ENCODE measurements around the gene PRSS23. TPM values are rescaled to one million over a fixed set of nuclear protein-coding genes. Genes with fewer than 3 reads are reported as not detected.
"Not testable (repeated sequence)": the region's sequence is repeated elsewhere in the genome, so short reads cannot be mapped to it uniquely, and the experiment has no call there.

The PRSS23 gene
- total RNA-seq, 1 donor from 2014 or later: 66.5 TPM

DNA sequence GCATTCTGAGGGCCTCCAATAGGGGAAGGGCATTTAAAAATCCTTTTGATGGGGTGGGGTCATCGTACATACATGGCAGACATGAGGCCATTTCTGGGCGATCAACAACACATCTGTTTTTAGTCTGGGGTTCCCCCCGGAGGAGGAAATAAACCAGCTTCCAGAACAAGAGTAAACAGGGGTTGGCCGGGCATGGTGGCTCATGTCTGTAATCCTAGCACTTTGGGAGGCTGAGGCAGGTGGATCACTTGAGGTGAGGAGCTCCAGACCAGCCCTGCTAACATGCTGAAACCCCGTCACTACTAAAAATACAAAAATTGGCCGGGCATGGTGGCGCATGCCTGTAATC, 12.0 kb downstream of the PRSS23 start:
- DNase-seq (ENCODE audit: low spot score): no peak

DNA sequence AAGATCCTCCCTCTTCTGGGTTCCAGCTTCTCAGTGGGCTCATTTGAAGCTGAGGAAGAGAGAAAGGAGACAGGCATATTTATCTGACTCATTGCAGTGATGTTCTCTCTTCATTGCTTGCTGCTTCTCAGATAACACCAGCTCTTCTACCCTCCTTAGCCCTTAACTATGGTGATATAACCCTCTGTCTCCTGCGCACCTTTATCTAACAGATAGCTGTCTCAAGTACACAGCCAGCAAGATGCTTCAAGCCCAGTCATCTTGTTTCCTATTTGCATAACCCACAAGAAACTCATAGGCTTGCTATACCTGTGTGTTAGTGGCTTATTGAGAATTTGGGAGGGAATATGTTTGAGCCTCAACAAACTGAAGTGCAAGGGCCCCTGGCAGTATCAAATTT, 12.6 kb downstream of the PRSS23 start:
- no peak for DNase-seq (ENCODE audit: low spot score)

GRCh38 chr11:86814775-86815174, 14.4 kb downstream of the PRSS23 start:
- no peak for DNase-seq (ENCODE audit: low spot score)

DNA sequence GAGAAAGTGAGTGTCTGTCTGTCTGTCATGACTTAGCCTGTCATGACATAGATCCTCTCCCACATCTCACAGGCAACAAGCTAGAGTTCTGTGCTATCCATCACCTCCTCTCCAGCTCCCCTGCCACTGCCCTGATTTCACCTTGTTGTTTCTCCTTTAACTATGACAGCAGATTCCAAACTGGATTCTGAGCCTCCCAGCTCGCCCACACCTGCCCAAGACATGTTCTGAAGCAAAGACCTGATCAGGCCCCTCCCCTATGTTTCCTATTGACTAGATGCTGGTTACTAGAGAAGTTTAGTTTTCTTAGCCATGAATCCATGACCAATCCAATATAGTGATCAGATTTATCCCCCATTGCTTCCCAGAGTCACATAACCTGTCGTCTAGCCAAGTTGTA, 15.4 kb downstream of the PRSS23 start:
- no peak for DNase-seq (ENCODE audit: low spot score)

GRCh38 chr11:86816251-86816726, 15.9 kb downstream of the PRSS23 start:
- DNase-seq (ENCODE audit: low spot score): no peak

- DNase-seq (ENCODE audit: low spot score): no peak
Observed at GRCh38 chr11:86818462-86819192, 18.3 kb downstream of the PRSS23 start.

GRCh38 chr11:86824139-86824538, 23.8 kb downstream of the PRSS23 start:
- not testable (repeated sequence) for DNase-seq (ENCODE audit: low spot score)

- not testable (repeated sequence) for DNase-seq (ENCODE audit: low spot score)
Observed at GRCh38 chr11:86834376-86834775, 34.0 kb downstream of the PRSS23 start.

DNA sequence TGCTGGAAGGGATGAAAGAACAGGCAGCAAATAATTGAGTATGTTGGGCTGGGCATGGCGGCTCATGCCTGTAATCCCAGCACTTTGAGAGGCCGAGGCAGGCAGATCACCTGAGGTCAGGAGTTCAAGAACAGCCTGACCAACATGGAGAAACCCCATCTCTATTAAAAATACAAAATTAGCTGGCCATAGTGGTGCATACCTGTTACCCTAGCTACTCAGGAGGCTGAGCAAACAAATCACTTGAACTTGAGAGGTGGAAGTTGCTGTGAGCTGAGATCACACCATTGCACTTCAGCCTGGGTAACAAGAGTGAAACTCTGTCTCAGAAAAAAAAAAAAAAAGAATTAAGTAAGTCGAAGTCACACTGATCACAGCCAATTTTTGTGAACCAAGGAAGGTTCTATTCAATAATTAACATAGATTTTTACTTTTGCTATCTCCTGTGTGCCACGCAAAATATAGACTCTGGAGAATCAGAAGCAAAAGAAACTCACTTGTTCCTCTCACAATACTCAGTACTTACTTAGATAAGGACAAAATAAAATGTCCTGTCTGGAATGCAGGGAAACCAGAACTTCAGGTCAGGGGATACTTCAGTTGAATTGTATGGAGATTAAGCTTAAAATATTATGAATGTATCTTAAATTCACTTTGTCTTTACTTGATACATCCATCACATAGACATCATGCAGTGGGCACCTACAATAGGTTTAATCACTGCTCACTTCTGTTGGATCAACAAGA, 44.6 kb downstream of the PRSS23 start:
- not testable (repeated sequence) for DNase-seq (ENCODE audit: low spot score)

GRCh38 chr11:86848132-86848531, 47.8 kb downstream of the PRSS23 start:
- DNase-seq (ENCODE audit: low spot score): no peak

- no peak for DNase-seq (ENCODE audit: low spot score)
Observed at GRCh38 chr11:86849679-86850078, 49.3 kb downstream of the PRSS23 start.

Other genes starting within 250 kb of the PRSS23 start
- gene ME3, start 127.9 kb upstream of the PRSS23 start, total RNA-seq: 49.4 TPM
- 295 TPM for gene FZD4, start 154.9 kb downstream of the PRSS23 start, total RNA-seq
- gene TMEM135, start 237.4 kb downstream of the PRSS23 start, total RNA-seq: 64.3 TPM

Data from mesenteric fat pad (tissue), 1 donor.